SK-N-DZ (cell line): Measurements from ENCODE around the gene PRR15L. TPM values are rescaled to one million over a fixed set of nuclear protein-coding genes. Genes with fewer than 3 reads are reported as not detected.
"Not testable (repeated sequence)": the region's sequence is repeated elsewhere in the genome, so short reads cannot be mapped to it uniquely, and the experiment has no call there.

ENCODE experiments used
- DNase-seq: peaks from one replicate; pipeline ENCODE4 v3.0.0-alpha.2; 2015; ENCODE audit warnings: low spot score
- polyA plus RNA-seq, 2 experiments: library from polyadenylated mRNA; depleted of rRNA; stranded (reverse); fragments of >200 nt; gene quantifications; 2 replicates each; pipeline ENCODE4 v1.2.3, GENCODE V29; 2014

Gene PRR15L, protein sequence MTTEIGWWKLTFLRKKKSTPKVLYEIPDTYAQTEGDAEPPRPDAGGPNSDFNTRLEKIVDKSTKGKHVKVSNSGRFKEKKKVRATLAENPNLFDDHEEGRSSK
- 0.76 TPM in 1 of 2 replicates, not detected in the other for polyA plus RNA-seq (2014; cell fraction: cytosol; rRNA removed)
- polyA plus RNA-seq (2014; cell fraction: nucleus; rRNA removed), result 0.14 TPM in 1 of 2 replicates, not detected in the other

DNA sequence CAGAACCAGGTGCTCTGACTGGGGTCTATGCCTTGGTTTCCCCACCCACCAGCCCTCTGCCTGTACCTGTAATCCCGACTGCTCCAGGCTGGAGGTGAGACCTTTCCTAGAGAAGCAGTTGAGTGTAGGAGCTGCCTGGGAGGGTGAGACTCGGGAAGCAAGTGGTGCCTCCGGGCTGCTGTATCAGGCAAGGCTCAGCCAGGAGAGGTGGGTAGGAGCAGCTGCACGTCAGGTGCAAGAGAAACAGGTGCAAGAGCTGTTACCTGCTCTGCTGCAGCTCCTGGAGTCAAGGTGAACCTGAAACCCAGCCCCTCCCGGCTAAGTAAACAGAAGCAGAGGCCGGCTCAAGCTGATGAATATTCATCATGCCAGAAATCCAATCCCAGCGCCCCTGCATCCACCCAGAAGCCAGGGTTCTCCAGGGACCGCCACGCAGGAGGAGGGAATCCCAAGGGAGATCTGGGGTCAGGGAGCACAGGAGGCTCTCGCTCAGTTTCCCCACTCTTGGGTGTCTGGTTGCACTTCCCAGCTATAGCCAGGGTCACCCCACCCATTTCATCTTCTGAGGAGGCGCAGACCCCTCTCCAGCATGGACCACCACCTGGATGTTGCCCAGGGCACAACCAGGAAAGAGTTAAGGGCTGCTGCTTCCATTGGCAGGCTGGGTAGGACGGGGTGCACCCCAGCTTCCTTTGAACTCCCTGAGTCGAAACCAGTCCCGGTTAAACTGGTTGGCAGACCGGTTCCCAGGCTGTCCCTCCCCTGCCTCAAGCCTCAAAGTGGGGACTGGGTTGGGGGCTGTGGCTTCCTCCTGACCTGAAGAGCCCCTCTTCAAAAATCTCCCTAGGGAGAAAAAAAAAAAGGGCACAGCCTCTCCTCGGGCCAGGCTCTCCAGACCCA is at the start of gene PRR15L:
TSS of gene PRR15L (minus strand) at position 293 of the 900 bp plus-strand sequence. CDS start 4,649 bp downstream, outside the sequence.
- no peak for DNase-seq

DNA sequence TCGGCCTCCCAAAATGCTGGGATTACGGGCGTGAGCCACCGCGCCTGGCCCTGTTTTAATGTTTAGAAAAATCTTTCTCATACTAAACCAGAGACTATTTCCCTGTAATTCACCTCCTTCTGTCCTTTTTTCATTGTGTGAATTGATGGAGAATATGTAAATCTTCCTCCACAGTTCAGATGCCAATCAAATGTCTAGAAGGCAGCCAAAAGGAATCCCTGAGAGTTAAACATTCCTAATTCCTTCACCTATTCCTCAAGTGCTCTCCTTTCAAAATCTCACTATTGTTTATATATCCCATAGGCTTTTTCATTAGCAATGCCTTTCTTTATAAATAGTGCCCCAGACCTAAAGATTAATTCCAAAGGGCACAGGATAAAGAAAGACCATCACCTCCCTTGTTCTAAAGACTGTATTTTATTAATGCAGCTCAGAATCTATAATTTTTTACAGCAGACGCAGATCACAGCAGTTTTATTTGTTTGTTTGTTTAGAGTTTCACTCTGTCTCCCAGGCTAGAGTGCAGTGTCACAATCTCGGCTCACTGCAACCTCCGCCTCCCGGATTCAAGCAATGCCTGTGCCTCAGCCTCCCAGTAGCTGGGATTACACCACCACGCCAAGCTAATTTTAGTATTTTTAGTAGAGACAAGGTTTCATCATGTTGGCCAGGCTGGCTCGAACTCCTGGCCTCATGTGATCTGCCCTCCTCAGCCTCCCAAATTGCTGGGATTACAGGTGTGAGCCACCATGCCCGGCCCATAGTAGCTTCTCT is 49.4 kb upstream of the PRR15L start:
- DNase-seq, result no peak

DNA sequence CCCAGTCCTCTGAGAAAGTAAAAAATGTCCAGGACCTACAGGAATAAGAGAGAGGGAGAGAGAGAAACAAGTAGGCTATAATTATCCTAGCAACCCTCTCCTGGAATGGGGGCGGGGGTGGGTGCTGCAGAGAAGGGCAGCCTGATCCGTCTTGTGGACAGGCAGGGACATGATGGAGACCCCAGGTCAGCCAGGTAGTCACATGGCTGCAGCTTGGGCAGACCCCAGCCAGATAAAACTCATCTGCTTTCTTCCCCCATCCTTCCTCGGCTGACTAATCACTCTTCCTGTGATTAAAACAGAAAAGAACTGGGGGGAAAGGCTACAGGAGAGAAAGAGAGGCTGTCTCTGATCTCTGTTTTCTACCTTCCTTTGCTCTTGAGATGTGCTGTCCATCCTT is 47.3 kb upstream of the PRR15L start:
- no peak for DNase-seq

DNA sequence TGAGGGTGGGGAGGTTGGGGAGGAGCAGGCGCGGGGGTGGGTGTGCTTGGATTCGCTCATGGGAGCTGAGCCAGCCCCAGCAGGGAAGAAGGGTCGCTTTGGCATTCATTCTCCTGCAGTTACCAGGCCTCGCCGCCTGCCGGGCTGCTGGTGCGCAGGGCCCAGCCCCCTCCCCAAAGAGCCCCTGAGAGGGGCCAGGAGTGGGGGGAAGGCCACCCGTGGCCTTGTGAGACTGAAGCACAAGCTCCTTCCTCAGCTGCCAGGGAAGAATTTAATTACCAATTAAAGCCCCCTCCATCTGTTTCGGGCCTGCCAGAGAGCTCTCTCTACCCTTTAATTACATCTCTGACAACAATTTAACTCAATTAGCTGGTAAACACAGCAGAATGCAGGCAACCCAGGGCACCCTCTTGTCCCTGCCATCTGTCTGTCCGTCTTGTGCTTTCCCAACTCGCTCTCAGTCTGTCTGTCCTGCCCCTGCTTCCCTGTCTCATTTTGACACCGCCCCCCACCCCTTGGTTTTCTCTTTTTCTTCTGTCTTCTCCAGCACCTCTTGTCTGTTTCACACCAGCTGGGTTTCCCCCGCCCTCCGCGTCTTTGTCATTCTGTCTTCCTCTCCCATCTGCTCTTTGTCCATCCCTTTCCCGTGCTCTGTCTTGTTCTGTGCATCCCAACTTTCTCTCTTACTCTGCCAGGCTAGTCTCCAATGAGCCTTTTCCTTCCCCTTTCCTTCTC is 45.9 kb upstream of the PRR15L start:
- peak; percentile 100 for DNase-seq

DNA sequence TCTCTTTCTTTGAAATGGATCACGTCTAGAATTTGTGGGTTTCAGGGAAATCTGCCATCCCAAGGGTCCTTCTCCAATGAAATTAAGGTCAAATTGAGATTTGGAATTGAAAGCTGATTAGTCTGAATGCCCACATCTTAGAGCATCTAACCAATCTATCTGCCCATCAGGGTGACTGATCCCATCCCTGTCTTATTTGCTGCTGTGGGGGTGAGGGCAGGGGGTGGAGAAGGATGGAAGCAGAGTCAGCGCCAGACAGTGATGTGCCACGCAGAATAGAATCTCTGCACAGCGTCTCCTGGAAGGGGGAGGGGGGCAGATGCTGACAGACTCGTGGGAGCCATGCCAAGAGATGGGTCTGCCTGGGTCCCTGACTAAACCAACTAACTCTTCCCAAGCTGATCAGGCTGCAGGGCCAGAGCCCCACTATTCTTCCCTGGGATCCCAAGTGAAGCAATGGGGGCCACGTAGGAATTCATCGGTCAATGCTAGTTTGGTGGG is 45.3 kb upstream of the PRR15L start:
- peak; percentile 91 for DNase-seq

DNA sequence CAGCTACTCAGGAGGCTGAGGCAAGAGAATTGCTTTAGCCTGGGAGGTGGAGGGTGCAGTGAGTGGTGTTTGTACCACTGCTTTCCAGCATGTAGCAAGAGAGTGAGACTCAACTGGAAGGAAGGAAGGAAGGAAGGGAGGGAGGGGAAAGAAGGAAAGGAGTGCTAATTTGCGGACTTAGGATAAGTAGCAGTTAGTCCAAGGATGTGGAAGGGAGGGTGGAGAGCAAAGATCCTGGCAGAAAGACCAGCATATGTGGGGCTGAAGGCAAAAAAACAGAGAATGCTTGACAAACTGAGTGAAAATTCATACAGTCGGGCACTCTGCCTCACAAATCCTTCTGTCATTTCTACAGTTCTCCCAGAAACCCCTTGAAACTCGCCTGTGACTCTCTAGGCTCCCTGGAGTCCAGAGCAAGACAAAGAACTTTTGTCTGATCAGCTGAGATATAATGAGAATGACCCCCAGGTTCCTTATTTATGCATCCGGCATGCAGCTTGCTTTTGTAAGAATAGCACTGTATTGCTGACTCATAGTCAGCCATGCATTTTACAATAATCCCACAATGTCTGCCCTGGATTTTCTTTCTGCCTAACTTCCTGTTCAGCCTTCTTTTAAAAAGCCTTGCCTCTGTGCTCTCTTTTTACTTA is 44.7 kb upstream of the PRR15L start:
- no peak for DNase-seq

DNA sequence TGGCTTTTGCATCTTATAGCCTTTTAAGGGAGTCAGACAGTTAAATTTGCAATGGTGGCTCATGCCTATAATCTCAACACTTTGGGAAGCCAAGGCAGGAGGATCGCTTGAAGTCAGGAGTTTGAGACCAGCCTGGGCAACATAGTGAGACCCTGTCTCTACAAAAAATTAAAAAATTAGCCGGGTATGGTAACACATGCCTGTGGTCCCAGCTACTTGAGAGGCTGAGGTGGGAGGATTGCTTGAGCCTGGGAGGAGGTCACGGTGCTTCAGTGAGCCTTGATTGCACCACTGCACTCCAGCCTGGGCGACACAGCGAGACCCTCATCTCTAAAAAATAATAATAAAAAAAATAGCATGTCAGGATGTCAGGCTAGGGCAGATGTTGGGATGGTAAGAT is 44.0 kb upstream of the PRR15L start:
- DNase-seq, result not testable (repeated sequence)

DNA sequence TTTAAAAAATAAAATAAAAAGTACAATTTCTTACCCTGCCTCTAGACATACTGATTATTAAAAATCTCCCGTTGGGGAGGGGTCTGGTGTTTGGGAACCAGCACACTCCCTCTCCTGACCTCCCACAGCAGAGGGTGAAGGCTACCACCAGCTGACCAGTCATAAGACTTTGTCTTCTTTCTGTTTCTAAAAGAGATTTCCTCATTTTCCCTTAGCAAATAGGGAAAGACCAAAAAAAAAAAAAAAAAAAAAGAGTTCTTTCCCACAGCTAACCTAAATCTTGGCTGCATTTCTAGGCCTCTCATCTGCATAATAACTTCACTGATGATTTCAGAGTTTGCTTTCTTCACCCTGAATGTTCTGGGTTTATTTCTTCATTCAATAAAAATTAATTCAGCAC is 43.5 kb upstream of the PRR15L start:
- DNase-seq, result no peak

DNA sequence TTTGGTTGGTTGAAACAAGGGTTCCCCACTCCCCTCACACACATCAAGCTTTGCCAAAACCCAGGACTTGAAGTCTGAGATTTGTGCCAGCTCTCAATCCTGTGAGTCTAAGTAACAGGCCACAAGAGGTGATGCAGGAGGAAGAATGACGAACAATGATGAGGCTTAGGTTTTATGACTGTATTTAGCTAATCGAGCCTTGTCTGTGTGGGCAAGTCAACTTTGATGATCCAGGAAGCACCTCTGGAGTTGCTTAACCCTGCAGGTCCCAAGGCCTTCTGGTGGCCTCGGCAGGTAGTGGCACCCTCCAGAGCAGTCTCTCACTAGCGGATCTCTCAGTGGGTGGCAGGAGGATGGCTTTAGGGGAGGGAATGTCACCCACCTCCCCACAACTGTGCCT is 41.9 kb upstream of the PRR15L start:
- no peak for DNase-seq

DNA sequence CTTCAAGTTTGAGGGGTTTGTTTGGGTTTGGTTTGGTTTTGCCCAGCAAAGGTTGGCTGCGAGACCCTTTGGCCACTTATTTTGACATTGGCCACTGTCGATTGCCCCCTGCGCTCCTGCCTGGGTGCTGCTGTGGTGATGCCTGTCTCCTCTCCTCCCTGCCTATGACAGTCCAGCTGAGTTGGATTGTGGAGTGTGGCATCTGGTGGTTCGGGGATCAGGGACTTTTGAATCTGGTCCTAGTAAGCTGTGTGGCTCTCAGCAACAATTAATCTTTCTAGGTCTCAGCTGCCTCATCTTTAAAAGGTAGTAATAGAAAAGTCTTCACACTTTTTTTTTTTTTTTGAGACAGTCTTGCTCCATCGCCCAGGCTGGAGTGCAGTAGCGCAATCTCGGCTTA is 40.4 kb upstream of the PRR15L start:
- DNase-seq, result no peak

DNA sequence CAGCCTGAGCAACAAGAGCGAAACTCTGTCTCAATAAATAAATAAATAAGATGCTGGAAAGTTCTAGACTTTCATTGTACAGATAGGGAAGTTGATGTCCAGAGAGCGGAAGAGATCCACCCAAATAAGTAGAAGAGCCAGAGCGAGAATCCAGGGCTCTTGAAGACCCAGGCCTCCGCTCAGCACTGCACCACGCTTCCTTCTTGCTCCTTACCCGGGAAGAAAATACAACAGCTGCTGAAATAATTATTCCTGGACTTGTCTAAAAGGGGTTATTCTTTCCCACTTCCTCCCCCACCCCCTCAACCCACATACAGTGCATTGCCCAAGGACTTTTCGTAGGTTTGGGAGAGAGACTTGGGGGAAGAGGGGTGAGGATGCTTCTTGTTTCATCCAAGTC is 39.9 kb upstream of the PRR15L start:
- DNase-seq, result no peak

DNA sequence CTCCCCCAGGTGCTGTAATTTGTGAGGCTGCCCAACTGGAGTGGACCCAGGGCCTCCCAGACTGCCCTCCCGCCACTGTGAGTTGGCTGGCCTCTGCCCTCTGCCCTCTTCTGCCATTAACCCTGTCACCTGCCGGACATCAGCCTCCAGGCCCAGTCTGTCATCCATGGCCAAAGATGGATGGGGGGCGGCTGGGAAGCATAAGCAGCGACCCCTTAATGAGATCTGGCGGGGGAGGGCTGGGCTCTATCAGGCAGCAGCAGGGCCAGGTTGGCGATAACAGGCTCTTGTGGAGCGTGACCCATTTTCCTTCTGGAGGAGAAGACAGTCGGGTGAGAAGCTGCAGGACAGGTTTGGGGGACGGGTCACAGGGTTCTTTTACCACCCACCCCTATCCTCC is 38.5 kb upstream of the PRR15L start:
- DNase-seq, result peak; percentile 97

DNA sequence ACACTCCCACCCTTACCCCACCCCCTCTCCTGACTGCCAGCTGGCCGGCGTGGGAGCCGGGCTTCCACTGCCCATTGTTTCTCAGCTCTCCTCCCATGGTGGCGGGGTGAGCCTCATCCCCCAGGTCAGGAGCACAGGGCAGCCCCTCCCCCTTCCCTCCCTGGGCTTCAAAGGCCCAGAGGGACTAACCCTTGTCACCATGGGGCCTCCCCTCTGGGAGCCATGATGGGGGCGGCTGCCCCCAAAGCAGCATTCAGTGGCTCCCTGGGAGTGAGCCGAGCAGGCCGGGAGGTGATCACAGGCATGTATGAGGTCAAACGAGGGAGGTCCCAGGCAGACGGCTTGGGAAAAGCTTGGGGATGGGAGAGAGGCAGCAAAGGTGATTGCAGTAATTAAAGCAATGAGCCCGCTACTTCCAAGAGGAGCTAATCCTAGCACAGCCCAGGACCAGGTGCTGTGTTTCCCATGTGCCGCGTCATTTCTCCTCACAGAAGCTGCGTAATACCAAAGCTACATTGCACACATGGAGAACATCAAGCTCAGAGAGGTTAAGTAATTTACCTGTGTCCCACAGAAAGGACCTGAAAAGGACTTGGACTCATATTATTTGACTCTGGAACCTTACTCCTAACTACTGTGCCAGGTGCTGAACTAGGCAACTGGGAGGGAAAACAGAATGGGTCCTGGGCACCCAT is 37.7 kb upstream of the PRR15L start:
- DNase-seq, result peak; percentile 92

DNA sequence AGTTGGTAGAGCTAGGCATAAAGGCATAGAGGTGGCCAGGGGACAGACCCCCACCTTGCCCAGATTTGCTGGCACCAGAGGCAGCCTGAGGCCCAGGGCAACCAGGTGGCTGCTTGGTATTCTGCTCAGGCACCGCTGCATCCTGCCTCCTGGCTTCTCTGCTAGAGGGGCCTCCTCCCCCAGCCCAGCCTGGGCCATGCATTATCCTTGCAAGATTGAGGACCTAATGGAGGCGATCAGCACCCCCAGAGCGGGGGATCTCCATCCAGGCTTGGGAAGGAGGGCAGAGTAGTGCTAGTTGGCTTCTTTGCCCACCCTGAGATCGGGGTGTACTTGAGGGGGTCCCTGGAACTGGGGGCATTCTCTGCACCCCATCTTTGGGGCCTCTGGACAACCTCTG is 37.0 kb upstream of the PRR15L start:
- no peak for DNase-seq

DNA sequence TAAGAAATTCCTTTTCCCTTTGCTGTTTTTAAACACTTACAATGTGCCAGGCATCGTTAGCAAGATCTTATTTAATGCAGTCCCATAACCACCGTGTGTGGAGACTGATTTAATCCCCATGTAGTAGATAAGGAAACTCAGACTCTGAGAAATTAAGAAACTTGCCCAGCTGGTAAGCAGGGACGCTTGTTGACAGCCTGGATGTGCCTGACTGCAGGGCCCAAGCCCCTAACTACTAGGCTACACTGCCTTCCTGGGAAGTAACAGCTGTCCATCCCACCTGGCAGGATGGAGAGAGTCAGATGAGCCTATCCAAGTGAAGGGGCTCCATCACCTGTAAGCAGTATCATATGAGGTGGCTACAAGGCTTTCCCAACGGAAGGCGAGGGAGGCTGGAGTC is 36.3 kb upstream of the PRR15L start:
- DNase-seq, result no peak

DNA sequence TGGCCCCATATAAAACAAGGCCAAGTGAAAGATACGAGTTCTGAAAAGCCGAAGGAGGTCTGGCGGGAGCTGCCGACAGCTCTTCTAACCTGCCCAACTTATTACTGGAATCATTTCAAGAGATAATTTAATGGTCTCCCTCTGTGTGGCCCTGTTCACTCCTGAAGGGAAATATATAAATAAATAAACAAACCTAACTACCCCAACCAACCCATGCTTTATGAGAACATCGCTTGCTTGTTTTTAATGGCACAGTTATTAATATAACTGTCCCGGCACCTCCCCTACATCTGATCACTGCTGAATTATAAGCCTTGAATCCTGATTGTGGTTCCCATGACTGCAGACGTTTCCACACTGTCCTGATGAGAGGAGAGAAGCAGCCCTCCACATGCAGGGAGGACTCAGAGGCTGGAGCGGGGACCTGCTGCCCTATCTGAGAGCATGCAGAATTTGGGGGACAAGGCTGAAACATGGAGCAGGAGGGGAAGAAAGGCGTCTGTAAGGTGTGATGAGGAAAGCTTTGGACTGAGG is 35.4 kb upstream of the PRR15L start:
- no peak for DNase-seq

DNA sequence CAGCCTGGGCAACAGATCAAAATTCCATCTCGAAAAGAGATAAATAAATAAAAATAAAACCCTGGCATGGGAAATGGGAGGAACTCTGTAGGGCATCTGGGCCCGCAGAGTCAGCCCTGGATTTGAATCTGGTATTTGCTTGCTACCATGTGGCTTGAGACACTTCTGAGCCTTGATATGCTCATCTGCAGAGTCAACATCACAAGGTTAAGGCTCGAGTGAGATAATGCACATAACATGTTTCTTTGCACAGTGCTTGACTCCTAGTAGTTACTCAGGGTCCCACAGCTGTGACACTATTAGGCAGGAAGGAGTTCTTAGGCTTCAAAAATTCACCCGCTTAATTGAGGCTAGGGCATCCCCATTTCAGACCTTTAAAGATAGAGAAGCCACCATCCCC is 34.5 kb upstream of the PRR15L start:
- no peak for DNase-seq

DNA sequence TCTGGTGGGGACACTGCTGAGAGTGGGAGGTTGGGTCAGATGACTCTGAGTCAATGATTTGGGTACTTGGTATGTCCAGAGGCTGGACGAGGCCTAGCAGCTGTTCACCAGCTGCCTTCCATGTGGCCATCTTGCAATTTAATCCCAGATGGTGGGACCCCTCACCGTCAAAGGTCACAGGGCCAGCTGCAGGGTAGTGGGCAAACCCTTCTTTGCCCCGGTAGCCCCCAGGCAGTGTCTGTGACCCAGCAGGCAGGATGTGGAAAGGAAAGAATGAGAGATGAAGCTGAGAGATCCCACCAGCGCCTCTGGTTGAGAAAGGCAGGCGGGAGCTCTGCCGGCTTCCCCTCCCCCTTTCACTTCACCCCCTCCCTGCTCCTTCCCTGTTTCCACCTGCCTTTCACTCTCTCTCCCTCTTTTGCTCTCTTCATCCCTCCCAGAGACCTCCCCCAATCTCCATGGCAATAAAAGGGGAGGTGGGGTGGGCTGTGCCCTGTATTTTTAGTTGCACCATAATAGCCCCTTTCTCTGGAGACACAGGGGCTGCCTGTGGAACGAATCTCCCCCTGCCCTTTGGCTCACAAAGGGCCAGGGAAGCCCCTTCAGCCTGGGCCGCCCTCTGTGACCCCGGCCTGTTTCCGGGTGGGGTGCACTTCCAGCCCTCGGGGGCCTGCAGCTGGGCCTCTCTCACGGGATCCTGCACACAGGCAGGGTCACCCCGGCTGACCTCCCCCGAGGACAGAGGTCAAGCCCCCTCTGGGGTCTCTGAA is 33.5 kb upstream of the PRR15L start:
- peak; percentile 79 for DNase-seq

DNA sequence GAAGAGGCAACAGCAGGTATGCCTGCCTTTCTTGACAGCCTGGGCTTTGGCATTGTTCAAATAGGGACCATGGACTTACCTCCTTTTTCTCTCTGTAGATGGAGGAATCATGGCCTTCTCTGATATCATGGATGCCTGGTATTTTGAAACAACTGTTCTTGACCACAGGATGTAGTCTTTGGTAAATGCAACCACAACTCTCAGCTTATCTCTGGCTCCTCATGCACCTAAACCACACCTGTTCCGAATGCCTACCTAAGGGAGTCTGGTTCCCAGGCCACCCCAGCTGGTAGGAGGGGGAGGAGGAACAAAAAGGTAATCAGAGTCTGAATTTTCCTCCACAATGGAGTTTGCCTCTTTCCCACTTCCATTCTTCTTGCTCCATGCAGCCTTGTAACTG is 32.0 kb upstream of the PRR15L start:
- no peak for DNase-seq
